Activated CD4-positive, alpha-beta T cell treated with anti-CD3 and anti-CD28 coated beads for 24 hours (primary cell): ENCODE measurements around the gene KLHL18.
A peak's percentile ranks its signal among the peaks of the same experiment; 100 is the strongest.
"Not testable (repeated sequence)": the region's sequence is repeated elsewhere in the genome, so short reads cannot be mapped to it uniquely, and the experiment has no call there.

Source experiments
- DNase-seq, 2 donors: peaks; one replicate each; pipeline ENCODE4 v3.0.0-alpha.2; 2020; ENCODE audit warnings: low read depth in 2 of 2

KLHL18 gene

DNA sequence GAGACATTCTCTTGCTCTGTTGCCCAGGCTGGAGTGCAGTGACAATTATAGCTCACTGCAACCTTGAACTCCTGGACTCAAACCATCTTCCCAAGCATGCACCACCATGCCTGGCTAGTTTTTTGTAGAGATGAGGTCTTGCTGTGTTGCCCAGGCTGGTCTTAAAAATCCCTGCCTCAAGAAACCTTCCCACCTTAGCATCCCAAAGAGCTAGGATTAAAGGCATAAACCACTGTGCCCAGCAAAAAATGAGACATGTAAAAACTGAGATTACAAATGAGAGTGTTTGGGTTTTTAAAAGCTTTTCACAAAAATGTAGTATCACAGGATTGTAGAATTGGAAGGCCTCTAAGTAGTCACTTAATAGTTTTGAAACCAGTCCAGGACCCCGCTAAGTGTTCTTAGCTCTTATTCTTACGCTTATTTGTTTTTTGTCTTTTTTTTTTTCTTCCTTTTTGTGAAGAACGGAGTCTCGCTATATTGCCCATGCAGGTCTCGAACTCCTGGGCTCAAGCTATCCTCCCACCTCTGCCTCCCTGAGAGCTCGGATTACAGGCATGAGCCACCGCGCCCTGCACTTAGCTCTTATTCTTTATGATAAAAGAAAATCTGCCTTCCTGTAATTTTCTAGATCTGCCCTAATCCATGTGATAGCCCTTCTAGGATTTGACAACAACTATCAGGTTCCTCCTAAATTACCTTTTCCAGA lies 31.5 kb downstream of the KLHL18 start:
- DNase-seq = no peak

- no peak for DNase-seq
Observed at GRCh38 chr3:47315069-47315647, 32.4 kb downstream of the KLHL18 start.

- DNase-seq = not testable (repeated sequence)
Observed at GRCh38 chr3:47316151-47316550, 33.4 kb downstream of the KLHL18 start.

DNA sequence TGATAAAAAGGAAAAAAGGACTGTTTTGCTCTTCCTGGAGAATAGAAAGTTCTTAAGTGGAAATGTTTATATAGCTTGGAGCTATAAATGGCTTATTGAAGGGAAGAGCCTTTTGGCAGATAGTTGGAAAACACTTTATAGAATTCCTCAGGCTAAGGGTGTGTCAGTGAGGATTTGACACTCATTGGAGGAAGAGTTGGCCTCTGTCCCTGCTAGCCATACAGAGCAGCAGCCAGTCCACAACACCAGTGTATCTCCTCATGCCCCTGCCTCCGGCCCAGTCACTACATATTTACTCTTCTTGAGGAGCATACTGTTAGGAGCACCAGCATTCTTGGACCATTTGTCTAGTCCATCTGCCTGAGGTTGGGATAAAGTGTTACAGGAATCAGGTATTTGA lies 36.2 kb downstream of the KLHL18 start:
- DNase-seq = no peak

DNA sequence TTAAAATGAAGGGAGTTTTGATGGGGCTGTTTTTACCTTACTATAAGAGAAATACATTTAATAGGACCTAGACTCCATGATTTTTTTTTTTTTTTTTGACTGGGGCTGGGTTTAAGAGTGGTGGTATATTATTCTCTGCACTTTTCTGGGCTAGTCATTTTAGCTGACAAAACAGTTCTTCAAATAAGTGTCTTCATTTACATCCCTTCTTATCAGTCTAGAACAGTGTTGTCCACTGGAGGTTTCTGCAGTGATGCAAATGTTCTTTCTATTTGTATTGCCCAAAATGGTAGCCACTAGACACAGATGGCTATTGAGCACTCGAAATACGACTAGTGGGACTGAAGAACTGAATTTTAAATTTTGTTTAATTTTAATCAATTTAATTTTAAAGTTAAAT lies 37.2 kb downstream of the KLHL18 start:
- no peak for DNase-seq

DNA sequence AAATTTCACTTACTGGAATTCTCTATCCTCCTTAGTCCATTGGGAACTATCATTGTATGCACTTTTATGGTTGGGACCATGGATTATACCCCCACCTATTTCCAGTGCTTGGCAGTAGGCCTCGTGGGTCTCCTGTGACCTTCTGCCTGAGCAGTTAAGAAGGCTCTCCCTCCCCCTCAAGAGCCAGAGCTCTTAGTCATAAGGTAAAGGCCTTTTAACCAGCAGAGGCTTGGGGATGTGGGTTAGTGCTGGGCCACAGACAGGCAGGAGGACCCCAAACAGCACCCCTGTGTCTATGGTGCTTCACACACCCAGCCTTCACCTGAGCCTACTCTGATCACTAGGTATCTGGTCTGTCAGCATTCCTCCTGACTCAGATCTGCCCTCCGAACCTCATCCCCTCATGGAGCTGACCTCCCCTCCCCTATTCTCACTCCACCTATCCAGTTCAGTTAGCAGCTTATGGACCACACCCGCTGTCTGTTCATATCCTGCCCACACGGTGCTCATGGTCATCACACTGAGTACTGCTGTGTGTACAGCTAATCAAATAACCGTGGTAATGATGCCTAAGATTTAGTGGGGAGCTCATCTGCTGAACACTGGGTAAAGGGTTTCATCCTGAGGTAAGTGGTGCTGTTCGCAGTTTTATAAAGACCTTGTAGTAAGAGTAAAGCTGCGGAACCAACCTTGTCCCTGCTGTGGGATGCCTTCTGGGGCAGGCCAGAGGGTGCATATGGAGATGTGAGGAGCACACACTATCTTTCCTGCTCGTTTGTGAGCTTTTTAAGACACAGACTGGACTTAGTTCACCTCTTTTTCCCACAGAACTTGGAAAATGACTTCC lies 40.9 kb downstream of the KLHL18 start:
- no peak for DNase-seq

GRCh38 chr3:47324278-47324865 lies 41.6 kb downstream of the KLHL18 start:
- peak; percentile 29 to 32 for DNase-seq

DNA sequence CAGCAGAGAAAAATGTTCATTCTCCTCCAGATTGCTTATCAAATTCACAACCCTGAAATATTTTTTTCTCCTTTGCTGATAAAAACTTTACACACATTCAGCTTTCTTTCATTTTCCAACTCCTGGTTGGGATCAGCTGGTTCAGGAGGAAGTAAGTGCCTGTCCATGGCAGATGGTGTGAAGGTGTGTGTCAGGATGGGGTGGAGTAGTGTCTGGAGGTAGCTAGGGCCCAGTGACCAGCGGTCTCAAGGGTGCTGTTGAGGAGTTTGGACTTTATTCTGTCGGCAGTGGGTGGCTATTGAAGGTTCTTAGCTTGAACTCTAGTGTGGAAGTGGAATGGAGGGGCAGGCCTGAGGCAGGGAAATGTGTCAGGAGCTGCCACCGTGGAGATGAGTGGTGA lies 51.2 kb downstream of the KLHL18 start:
- no peak for DNase-seq

GRCh38 chr3:47337656-47338055 lies 54.9 kb downstream of the KLHL18 start:
- no peak for DNase-seq

GRCh38 chr3:47339951-47340350 lies 57.2 kb downstream of the KLHL18 start:
- DNase-seq = no peak

DNA sequence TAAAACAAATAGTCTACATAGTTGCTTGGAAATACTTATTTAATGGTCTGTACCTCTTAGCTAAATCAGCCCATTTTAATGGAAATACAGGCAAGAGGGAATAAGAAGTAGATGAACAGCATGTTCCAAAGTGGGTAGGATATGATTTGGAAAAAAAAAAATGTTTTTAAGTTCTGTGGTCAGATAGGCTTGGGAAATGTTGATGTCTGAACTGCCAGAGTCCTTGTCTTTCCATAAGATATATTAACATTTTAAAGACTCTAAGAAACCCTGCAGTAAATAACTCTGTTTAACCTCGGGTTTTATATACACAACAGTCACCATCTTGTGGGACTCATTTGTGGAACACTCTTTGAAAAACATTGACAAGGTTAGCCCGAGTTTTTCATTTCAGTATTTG lies 58.1 kb downstream of the KLHL18 start:
- no peak for DNase-seq

DNA sequence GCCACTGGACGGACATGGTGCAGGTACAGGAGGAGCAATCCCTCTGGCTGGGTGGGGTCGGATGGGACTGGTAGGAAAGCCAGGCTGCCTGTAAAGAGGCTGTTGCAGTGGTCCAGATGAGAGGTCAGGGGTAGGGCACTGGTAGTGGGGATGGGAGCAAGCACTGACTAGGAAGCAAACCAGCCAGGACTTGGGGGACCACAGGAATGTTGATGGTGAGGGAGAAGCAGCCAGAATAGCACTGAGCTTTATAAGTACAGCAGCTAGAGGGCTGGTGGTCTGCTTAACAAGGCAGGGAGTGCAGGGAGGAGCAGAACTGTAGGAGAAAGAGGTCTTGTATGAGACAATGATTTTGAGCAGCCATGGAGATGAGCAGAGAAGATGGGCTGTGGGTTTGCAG lies 59.4 kb downstream of the KLHL18 start:
- no peak for DNase-seq

- DNase-seq = no peak
Observed at GRCh38 chr3:47342812-47343211, 60.1 kb downstream of the KLHL18 start.

DNA sequence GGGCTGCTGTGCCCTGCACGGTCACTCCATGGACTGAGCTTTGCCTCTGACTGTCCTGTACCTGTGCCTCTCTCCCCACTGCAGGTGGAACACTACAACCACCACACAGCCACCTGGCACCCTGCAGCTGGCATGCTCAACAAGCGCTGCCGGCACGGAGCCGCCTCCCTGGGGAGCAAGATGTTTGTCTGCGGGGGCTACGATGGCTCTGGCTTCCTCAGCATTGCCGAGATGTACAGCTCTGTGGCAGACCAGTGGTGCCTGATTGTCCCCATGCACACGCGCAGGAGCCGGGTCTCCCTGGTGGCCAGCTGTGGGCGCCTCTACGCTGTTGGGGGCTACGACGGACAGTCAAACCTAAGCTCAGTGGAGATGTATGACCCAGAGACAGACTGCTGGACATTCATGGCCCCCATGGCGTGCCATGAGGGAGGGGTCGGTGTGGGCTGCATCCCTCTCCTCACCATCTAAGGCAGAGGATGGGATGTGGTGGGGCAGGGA lies 60.8 kb downstream of the KLHL18 start:
- no peak for DNase-seq

GRCh38 chr3:47344971-47345370 lies 62.2 kb downstream of the KLHL18 start:
- no peak for DNase-seq

- no peak for DNase-seq
Observed at GRCh38 chr3:47347217-47347801, 64.6 kb downstream of the KLHL18 start.

- no peak for DNase-seq
Observed at GRCh38 chr3:47348411-47349154, 65.8 kb downstream of the KLHL18 start.

GRCh38 chr3:47355010-47355409 lies 72.3 kb downstream of the KLHL18 start:
- DNase-seq = no peak

GRCh38 chr3:47356201-47356600 lies 73.5 kb downstream of the KLHL18 start:
- DNase-seq = no peak

- no peak for DNase-seq
Observed at GRCh38 chr3:47359323-47359722, 76.6 kb downstream of the KLHL18 start.

DNA sequence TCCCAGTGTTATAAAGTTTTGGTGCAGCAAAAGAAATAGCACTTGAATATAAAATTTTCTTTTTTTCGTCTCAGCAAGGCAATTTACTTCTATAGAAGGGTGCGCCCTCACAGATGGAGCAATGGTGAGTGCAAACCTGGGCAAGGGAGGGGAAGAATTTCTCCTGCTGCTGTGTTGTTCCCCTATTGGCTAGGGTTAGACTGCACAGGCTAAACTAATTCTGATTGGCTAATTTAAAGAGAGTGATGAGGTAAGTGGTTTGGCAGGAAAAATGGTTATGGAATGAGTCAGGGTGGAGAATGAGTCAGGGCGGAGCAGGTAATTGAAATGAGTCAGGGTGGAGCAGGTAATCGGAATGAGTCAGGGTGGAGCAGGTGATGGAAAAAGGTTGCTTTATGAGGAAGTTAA lies 77.4 kb downstream of the KLHL18 start:
- not testable (repeated sequence) for DNase-seq
